Transverse colon (tissue), 4 donors: Measurements from ENCODE around the gene CCDC7. TPM values are rescaled to one million over a fixed set of nuclear protein-coding genes. Genes with fewer than 3 reads are reported as not detected.
"Not testable (repeated sequence)": the region's sequence is repeated elsewhere in the genome, so short reads cannot be mapped to it uniquely, and the experiment has no call there.

Experiments
- DNase-seq: peaks from one replicate; pipeline ENCODE4 v3.0.0-alpha.2; 2019
- H3K27ac ChIP-seq, 4 donors: fragments of 200-600 bp; sonication (generic); 2 replicates each; pipeline ENCODE4 v1.5.1; 2016 to 2018; ENCODE audit warnings: inconsistent platforms in 4 of 4
- H3K27me3 ChIP-seq: fragments of 200-600 bp; sonication (generic); 2 replicates; pipeline ENCODE4 v1.5.1; 2017; ENCODE audit warnings: inconsistent platforms
- H3K36me3 ChIP-seq, 4 donors: fragments of 200-600 bp; sonication (generic); 2 replicates each; pipeline ENCODE4 v1.5.1; 2017 to 2019; ENCODE audit warnings: inconsistent platforms in 4 of 4
- H3K4me1 ChIP-seq, 4 donors: fragments of 200-600 bp; sonication (generic); 2 replicates each; pipeline ENCODE4 v1.5.1; 2017 to 2020; ENCODE audit warnings: inconsistent platforms in 4 of 4
- H3K4me3 ChIP-seq, 4 donors: fragments of 200-600 bp; sonication (generic); 1 replicate in 1 of 4; 2 replicates in 3 of 4; pipeline versions ENCODE4 v1.5.1 to v1.6.1; 2017 to 2019; ENCODE audit warnings: inconsistent platforms in 4 of 4
- H3K9me3 ChIP-seq, 2 donors: fragments of 200-600 bp; sonication (generic); 2 replicates each; pipeline ENCODE4 v1.5.1; 2017 to 2019; ENCODE audit warnings: inconsistent platforms in 2 of 2
- EP300 ChIP-seq: sonication (generic); formaldehyde crosslinking; IDR thresholded peaks from one replicate; pipeline ENCODE4 v1.6.1; 2017; ENCODE audit warnings: antibody characterized with exemption, low read depth
- POLR2A ChIP-seq: fragments of 450-650 bp; IDR thresholded peaks from one replicate; pipeline ENCODE4 v1.6.1; 2016; ENCODE audit warnings: antibody characterized with exemption, mild to moderate bottlenecking, moderate library complexity
- POLR2AphosphoS5 ChIP-seq, 3 donors: sonication (generic); formaldehyde crosslinking; IDR thresholded peaks; one replicate each; pipeline ENCODE4 v1.6.1; 2016; ENCODE audit warnings: antibody characterized with exemption in 3 of 3
- WGBS, 2 donors: methylation state at CpG; one replicate each; pipeline ENCODE4 v1.1.5; 2018; ENCODE audit warnings: low coverage in 1 of 2; 5-methylcytosine and 5-hydroxymethylcytosine counted together
- in situ Hi-C, 4 donors: fragments of 200-750 bp; cut with MboI; loops; one replicate each; pipeline versions ENCODE4 v1.15.0 to v1.15.1; 2017; ENCODE audit warnings: low sequenced_read_pairs in 3 of 4, low pct_ligation_motif_present in 1 of 4, low pct_unique_long_range_greater_than_20kb in 1 of 4
- intact Hi-C: fragments of 100-400 bp; cut with DNase I; formaldehyde crosslinking; loops from one replicate; pipeline ENCODE4 v1.15.1; 2023; ENCODE audit warnings: low total_unique reads
- total RNA-seq, 4 donors: library from RNA; depleted of rRNA; stranded (reverse); fragments of >200 nt; gene quantifications; one replicate each; pipeline ENCODE4 v1.1.0, GENCODE V29; 2016
- TF ChIP-seq, protein P1 (sequence below), 5 experiments: fragments of 200-600 bp in 3 of 5; fragments of 450-650 bp in 2 of 5; sonication (generic) in 3 of 5; IDR thresholded peaks; 1 replicate in 2 of 5; 2 replicates in 3 of 5; pipeline ENCODE4 v1.5.1; 2016 to 2017; ENCODE audit warnings: antibody characterized with exemption in 5 of 5, inconsistent platforms in 3 of 5, mild to moderate bottlenecking in 2 of 5, moderate library complexity in 1 of 5

Gene CCDC7
- total RNA-seq, 4 donors from 2014 or later: 4.8 to 17.6 (median 13.3) TPM

- H3K4me1 ChIP-seq: no peaks in the 10 kb centered on the region
- in situ Hi-C loops (loop anchor here in 3 of 4 donors (5.0 to 25.0 kb wide), 3 partner anchors 212 to 367 kb away; no protein-coding TSS in a partner anchor), intact Hi-C loops (loop anchor here (2.0 kb wide), 1 partner anchor 213 kb away; no protein-coding TSS in a partner anchor)
- no peak for TF ChIP-seq POLR2AphosphoS5 (IDR thresholded peaks at IDR 0.05)
- TF ChIP-seq, protein P1, sequence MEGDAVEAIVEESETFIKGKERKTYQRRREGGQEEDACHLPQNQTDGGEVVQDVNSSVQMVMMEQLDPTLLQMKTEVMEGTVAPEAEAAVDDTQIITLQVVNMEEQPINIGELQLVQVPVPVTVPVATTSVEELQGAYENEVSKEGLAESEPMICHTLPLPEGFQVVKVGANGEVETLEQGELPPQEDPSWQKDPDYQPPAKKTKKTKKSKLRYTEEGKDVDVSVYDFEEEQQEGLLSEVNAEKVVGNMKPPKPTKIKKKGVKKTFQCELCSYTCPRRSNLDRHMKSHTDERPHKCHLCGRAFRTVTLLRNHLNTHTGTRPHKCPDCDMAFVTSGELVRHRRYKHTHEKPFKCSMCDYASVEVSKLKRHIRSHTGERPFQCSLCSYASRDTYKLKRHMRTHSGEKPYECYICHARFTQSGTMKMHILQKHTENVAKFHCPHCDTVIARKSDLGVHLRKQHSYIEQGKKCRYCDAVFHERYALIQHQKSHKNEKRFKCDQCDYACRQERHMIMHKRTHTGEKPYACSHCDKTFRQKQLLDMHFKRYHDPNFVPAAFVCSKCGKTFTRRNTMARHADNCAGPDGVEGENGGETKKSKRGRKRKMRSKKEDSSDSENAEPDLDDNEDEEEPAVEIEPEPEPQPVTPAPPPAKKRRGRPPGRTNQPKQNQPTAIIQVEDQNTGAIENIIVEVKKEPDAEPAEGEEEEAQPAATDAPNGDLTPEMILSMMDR (IDR thresholded peaks at IDR 0.05): peak; percentile 67 to 81 (median 71)
- H3K27me3 ChIP-seq: no peaks in the 10 kb centered on the region
- no peak overlapping the region for H3K4me3 ChIP-seq
- H3K36me3 ChIP-seq: no peaks in the 10 kb centered on the region
- no peak for DNase-seq
- no peak overlapping the region for H3K27ac ChIP-seq
- 52 to 58% methylated on average over 2 of the region's 2 CpGs for WGBS, 2 donors
- H3K9me3 ChIP-seq: no peaks in the 10 kb centered on the region
Measured at GRCh38 chr10:32795598-32796183, 349.8 kb downstream of the CCDC7 start.

GRCh38 chr10:32797393-32797792 is 351.5 kb downstream of the CCDC7 start:
- H3K9me3 ChIP-seq, H3K27ac ChIP-seq, H3K36me3 ChIP-seq, H3K27me3 ChIP-seq, H3K4me1 ChIP-seq, H3K4me3 ChIP-seq, intact Hi-C loops, DNase-seq: not testable (repeated sequence)
- in situ Hi-C loops: loop anchor here in 3 of 4 donors (5.0 to 25.0 kb wide), 3 partner anchors 210 to 365 kb away; no protein-coding TSS in a partner anchor
- 57 to 84% methylated on average over 3 of the region's 3 CpGs for WGBS, 2 donors

DNA sequence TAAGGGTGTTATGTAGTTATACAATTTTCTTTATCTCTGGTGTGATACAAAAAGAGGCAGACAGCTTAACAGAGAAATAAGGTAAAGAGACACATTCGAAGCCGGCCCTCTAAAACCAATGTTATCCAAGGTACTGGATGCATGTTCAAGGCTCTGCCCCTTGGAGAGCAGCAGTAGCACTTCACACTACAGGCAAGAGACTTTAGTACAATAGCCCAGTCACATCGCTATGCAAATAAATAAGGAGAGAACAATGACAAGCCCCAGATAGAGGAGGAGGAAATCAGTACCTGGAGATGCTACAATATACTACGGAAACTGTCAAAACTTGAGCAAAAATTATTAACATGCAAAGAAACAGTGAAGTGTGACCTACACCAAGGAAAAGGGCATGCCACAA is 401.0 kb downstream of the CCDC7 start:
- intact Hi-C loops: no loop called here
- no peaks in the 10 kb centered on the region for H3K4me1 ChIP-seq
- H3K36me3 ChIP-seq: no peaks in the 10 kb centered on the region
- no peak overlapping the region for H3K4me3 ChIP-seq
- 89 to 97% methylated on average over 4 of the region's 4 CpGs for WGBS, 2 donors
- TF ChIP-seq POLR2AphosphoS5 (IDR thresholded peaks at IDR 0.05): no peak
- no peaks in the 10 kb centered on the region for H3K9me3 ChIP-seq
- in situ Hi-C loops: no loop called here
- no peak for DNase-seq
- no peak overlapping the region for H3K27ac ChIP-seq
- no peaks in the 10 kb centered on the region for H3K27me3 ChIP-seq

- in situ Hi-C loops: no loop called here
- Histone ChIP-seq H3K27me3 (no peaks in the 10 kb centered on the region), H3K27ac (no peak overlapping the region), H3K4me3 (no peak overlapping the region), H3K9me3 (no peaks in the 10 kb centered on the region), H3K36me3 (no peaks in the 10 kb centered on the region), H3K4me1 (no peaks in the 10 kb centered on the region)
- 0% methylated on average over 1 of the region's 1 CpG for WGBS, 2 donors
- intact Hi-C loops: no loop called here
- TF ChIP-seq EP300 (no peak), POLR2AphosphoS5 (IDR thresholded peaks at IDR 0.05) (no peak), POLR2A (no peak)
- TF ChIP-seq, protein P1 (IDR thresholded peaks at IDR 0.05): no peak
- no peak for DNase-seq
Measured at GRCh38 chr10:32851301-32851700, 405.4 kb downstream of the CCDC7 start.

DNA sequence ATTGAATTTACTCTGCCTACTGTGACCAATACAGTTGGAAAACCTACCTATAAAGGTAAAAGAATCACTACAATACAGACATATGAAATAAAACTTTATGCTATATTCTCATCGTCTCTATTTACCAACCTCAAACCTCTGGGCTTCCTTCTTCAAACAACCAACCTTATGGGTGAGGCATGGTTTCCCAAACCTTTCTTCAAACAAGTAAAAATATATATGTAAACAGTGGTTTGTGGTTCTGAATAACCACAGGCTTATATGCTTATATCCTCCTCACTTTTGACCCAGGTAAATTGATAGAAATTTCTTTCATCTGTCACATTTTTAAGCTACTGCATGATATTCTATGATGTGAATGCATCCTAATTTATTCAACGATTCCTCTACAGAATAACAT is 408.5 kb downstream of the CCDC7 start:
- Histone ChIP-seq H3K27me3 (no peaks in the 10 kb centered on the region), H3K9me3 (no peaks in the 10 kb centered on the region), H3K36me3 (no peaks in the 10 kb centered on the region), H3K27ac (no peak overlapping the region), H3K4me1 (no peaks in the 10 kb centered on the region), H3K4me3 (no peak overlapping the region)
- in situ Hi-C loops: no loop called here
- intact Hi-C loops: no loop called here
- no peak for DNase-seq
- TF ChIP-seq, protein P1 (IDR thresholded peaks at IDR 0.05): no peak
- TF ChIP-seq POLR2AphosphoS5 (IDR thresholded peaks at IDR 0.05): no peak
- no peak for TF ChIP-seq EP300
- no peak for TF ChIP-seq POLR2A
- WGBS, 2 donors: 69 to 72% methylated on average over 2 of the region's 2 CpGs
